ENCODE results near the gene WASF2. TPM values are rescaled to one million over a fixed set of nuclear protein-coding genes. Genes with fewer than 3 reads are reported as not detected.
A peak's percentile ranks its signal among the peaks of the same experiment; 100 is the strongest.

WASF2 gene
- total RNA-seq, 1 experiment from 2014 or later, result 20.7 TPM

DNA sequence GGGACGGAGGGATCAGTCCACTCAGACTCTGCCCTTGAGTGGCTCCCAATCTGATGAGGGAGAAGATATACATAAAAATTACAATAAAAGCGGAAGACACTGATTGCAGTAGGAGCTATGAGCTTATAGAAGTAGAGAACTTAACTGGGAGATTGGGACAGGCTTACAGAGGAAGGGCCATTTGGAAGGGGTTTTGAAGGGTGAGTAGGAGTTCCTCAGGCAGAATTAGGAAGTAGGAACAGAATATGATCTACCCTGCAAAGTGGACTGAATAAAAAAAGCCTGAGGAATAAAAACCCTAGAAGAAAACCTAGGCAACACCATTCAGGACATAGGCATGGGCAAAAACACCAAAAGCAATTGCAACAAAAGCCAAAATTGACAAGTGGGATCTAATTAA is 9.2 kb upstream of the WASF2 start:
- ATAC-seq (no peak), DNase-seq (no peak)
- no peaks in the 10 kb centered on the region for H4K20me1 ChIP-seq (ENCODE audit: low read length)
- no peaks in the 10 kb centered on the region for H3K27me3 ChIP-seq (ENCODE audit: low read length)
- H3K9me3 ChIP-seq (ENCODE audit: low read length), result no peaks in the 10 kb centered on the region
- no peak overlapping the region for H3K9ac ChIP-seq (ENCODE audit: low read length)
- CTCF ChIA-PET, result no interaction called here
- TF ChIP-seq, protein P1, sequence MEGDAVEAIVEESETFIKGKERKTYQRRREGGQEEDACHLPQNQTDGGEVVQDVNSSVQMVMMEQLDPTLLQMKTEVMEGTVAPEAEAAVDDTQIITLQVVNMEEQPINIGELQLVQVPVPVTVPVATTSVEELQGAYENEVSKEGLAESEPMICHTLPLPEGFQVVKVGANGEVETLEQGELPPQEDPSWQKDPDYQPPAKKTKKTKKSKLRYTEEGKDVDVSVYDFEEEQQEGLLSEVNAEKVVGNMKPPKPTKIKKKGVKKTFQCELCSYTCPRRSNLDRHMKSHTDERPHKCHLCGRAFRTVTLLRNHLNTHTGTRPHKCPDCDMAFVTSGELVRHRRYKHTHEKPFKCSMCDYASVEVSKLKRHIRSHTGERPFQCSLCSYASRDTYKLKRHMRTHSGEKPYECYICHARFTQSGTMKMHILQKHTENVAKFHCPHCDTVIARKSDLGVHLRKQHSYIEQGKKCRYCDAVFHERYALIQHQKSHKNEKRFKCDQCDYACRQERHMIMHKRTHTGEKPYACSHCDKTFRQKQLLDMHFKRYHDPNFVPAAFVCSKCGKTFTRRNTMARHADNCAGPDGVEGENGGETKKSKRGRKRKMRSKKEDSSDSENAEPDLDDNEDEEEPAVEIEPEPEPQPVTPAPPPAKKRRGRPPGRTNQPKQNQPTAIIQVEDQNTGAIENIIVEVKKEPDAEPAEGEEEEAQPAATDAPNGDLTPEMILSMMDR (conservative IDR thresholded peaks at IDR 0.05; ENCODE audit: low read depth, low read length), result no peak
- TF ChIP-seq EZH2phosphoT487 (IDR thresholded peaks at IDR 0.05; ENCODE audit: borderline replicate concordance, low read length) (no peak), EZH2 (IDR thresholded peaks at IDR 0.05; ENCODE audit: low read length, unreplicated experiment) (no peak)
- no peak overlapping the region for H3K4me2 ChIP-seq (ENCODE audit: low read length)
- no peaks in the 10 kb centered on the region for H3K79me2 ChIP-seq (ENCODE audit: low read length)
- H2AFZ ChIP-seq (ENCODE audit: low read length), result no peak overlapping the region
- no peak overlapping the region for H3K27ac ChIP-seq (ENCODE audit: low read length)
- no peaks in the 10 kb centered on the region for H3K36me3 ChIP-seq (ENCODE audit: low read depth, low read length)
- H3K4me1 ChIP-seq (ENCODE audit: insufficient read depth, low read length), result no peaks in the 10 kb centered on the region
- no peaks in the 10 kb centered on the region for H3F3A ChIP-seq (ENCODE audit: low read length, unreplicated experiment)
- intact Hi-C loops (cut with micrococcal nuclease), result no loop called here
- H3K4me3 ChIP-seq (ENCODE audit: low read length), result no peak overlapping the region
- no TSS peak for BruUV-seq (replicated peaks)
- POLR2A ChIA-PET (ENCODE audit: unreplicated experiment), result no interaction called here
- H3K9me2 ChIP-seq (replicated peaks; ENCODE audit: low read length), result no peaks in the 10 kb centered on the region

DNA sequence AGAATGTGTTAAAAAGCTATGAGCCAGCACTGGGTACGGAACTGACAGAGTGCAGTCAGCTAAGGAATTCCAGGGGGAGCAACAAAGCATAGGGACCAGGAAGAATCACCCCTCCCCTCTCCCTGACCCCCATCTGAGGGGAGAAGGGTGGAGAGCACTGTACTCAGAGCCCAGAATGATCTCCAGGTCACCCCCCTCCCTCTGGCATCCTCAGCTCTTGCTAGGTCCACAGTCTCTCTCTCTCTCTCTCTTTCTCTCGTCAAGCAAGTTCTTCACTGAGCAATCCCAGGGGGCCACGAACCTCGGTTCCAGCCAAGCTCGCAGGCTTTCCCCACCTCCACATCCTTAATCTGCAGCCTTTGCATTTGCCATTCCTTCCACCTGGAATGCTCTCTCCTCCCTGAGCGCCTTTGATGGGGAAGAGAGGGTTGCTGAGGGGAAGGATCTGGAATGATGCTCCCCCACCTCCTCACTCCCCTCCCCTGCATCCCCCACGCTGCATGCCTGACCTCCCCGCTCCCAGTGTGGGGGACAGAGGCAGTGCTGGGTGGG is 6.7 kb upstream of the WASF2 start:
- peak overlapping the region; percentile 50; the same call in 1 of the 2 replicates for H2AFZ ChIP-seq (ENCODE audit: low read length)
- BruUV-seq (replicated peaks), result no TSS peak

DNA sequence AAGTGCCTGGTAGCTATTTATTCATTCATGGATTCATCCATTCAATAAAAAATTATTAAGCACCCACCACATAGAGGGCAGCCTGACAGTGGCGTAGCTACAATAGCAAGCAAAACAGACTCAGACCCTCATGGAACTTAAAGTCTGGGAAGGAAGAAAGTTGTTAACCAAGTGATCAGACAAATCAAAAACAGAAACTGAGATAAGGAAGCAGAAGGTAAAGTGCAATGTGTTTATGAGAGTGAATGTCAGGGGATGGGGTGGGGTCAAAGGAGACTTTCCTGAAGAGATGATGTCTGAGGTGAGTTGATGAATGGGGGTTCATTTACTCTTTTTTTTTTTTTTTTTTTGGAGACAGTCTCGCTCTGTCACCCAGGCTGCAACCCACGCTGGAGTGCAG is 2.8 kb upstream of the WASF2 start:
- Histone ChIP-seq H3K79me2 (ENCODE audit: low read length) (peaks cover 22% of the 10 kb centered on the region), H3K9ac (ENCODE audit: low read length) (no peak overlapping the region), H3F3A (ENCODE audit: low read length, unreplicated experiment) (no peaks in the 10 kb centered on the region), H3K36me3 (ENCODE audit: low read depth, low read length) (no peaks in the 10 kb centered on the region), H3K9me2 (replicated peaks; ENCODE audit: low read length) (no peaks in the 10 kb centered on the region), H4K20me1 (ENCODE audit: low read length) (peaks cover 13% of the 10 kb centered on the region), H3K27ac (ENCODE audit: low read length) (no peak overlapping the region), H3K4me3 (ENCODE audit: low read length) (no peak overlapping the region), H3K9me3 (ENCODE audit: low read length) (no peaks in the 10 kb centered on the region), H3K27me3 (ENCODE audit: low read length) (no peaks in the 10 kb centered on the region), H2AFZ (ENCODE audit: low read length) (no peak overlapping the region), H3K4me1 (ENCODE audit: insufficient read depth, low read length) (peaks cover 16% of the 10 kb centered on the region), H3K4me2 (ENCODE audit: low read length) (no peak overlapping the region)
- DNase-seq (no peak), ATAC-seq (no peak)
- intact Hi-C loops (cut with micrococcal nuclease), result no loop called here
- ChIA-PET CTCF (no interaction called here), POLR2A (ENCODE audit: unreplicated experiment) (no interaction called here)
- BruUV-seq (replicated peaks), result no TSS peak
- no peak for TF ChIP-seq EZH2phosphoT487 (IDR thresholded peaks at IDR 0.05; ENCODE audit: borderline replicate concordance, low read length)
- no peak for TF ChIP-seq EZH2 (IDR thresholded peaks at IDR 0.05; ENCODE audit: low read length, unreplicated experiment)
- TF ChIP-seq, protein P1 (conservative IDR thresholded peaks at IDR 0.05; ENCODE audit: low read depth, low read length), result no peak

More for the DNA sequence above, 6.7 kb upstream of the WASF2 start:
- TF ChIP-seq, protein P1 (conservative IDR thresholded peaks at IDR 0.05; ENCODE audit: low read depth, low read length), result no peak
- TF ChIP-seq EZH2phosphoT487 (IDR thresholded peaks at IDR 0.05; ENCODE audit: borderline replicate concordance, low read length) (no peak), EZH2 (IDR thresholded peaks at IDR 0.05; ENCODE audit: low read length, unreplicated experiment) (no peak)
- H3K9me3 ChIP-seq (ENCODE audit: low read length), result no peaks in the 10 kb centered on the region
- H3K27ac ChIP-seq (ENCODE audit: low read length), result no peak overlapping the region
- POLR2A ChIA-PET (ENCODE audit: unreplicated experiment), result interaction anchor here (0.6 kb wide), 1 partner anchor 9 kb away, joined by 7 read pairs; no protein-coding TSS in a partner anchor
- H3K4me2 ChIP-seq (ENCODE audit: low read length), result peak overlapping the region; percentile 54
- intact Hi-C loops (cut with micrococcal nuclease), result no loop called here
- H3K27me3 ChIP-seq (ENCODE audit: low read length), result no peaks in the 10 kb centered on the region
- CTCF ChIA-PET, result interaction anchor here (1.2 kb wide), 1 partner anchor 9 kb away, joined by 6 read pairs; no protein-coding TSS in a partner anchor
- H4K20me1 ChIP-seq (ENCODE audit: low read length), result no peaks in the 10 kb centered on the region
- H3K9me2 ChIP-seq (replicated peaks; ENCODE audit: low read length), result no peaks in the 10 kb centered on the region
- H3F3A ChIP-seq (ENCODE audit: low read length, unreplicated experiment), result no peaks in the 10 kb centered on the region
- H3K9ac ChIP-seq (ENCODE audit: low read length), result no peak overlapping the region
- H3K4me3 ChIP-seq (ENCODE audit: low read length), result peak overlapping the region; percentile 27; the same call in 1 of the 2 replicates
- peak; percentile 33 for DNase-seq
- no peaks in the 10 kb centered on the region for H3K36me3 ChIP-seq (ENCODE audit: low read depth, low read length)
- no peaks in the 10 kb centered on the region for H3K4me1 ChIP-seq (ENCODE audit: insufficient read depth, low read length)
- no peaks in the 10 kb centered on the region for H3K79me2 ChIP-seq (ENCODE audit: low read length)
- ATAC-seq, result peak; percentile 38

Measured in PC-3 (cell line).